DOHH2 (cell line): Measurements from ENCODE around the gene CERCAM.

Experiments
- EZH2phosphoT487 ChIP-seq: fragments of 200-600 bp; sonication (generic); IDR thresholded peaks from 2 replicates; pipeline ENCODE4 v1.6.1; 2017; ENCODE audit warnings: borderline replicate concordance, mild to moderate bottlenecking, antibody characterized with exemption, low read length, moderate library complexity, mixed read lengths
- TF ChIP-seq, protein P1 (sequence below): fragments of 200-600 bp; sonication (generic); IDR thresholded peaks from one replicate; pipeline ENCODE4 v1.5.1; 2014; ENCODE audit warnings: antibody characterized with exemption, mild to moderate bottlenecking, low read depth, low read length; ENCODE audit not compliant: poor library complexity, severe bottlenecking

DNA sequence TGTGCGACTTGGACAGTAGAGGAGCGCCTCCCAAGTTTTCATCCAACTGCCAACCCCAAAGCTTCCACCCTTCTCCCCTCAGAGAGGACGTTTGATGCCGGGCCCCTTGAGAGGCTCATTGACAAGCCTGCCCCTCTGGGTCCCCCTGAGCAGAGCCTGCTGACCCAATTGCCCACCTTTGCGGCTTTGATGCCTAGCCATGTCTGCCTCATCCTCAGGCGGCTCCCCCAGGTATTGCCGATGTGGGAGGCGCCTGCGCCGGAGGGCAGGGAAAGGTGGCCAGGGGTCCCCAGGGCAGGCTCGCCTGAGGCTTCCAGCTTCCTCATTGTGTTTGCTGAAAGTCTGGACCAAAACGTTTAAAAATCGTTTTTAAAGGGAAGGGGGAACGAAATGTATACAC is 36.5 kb downstream of the CERCAM start:
- TF ChIP-seq, protein P1, sequence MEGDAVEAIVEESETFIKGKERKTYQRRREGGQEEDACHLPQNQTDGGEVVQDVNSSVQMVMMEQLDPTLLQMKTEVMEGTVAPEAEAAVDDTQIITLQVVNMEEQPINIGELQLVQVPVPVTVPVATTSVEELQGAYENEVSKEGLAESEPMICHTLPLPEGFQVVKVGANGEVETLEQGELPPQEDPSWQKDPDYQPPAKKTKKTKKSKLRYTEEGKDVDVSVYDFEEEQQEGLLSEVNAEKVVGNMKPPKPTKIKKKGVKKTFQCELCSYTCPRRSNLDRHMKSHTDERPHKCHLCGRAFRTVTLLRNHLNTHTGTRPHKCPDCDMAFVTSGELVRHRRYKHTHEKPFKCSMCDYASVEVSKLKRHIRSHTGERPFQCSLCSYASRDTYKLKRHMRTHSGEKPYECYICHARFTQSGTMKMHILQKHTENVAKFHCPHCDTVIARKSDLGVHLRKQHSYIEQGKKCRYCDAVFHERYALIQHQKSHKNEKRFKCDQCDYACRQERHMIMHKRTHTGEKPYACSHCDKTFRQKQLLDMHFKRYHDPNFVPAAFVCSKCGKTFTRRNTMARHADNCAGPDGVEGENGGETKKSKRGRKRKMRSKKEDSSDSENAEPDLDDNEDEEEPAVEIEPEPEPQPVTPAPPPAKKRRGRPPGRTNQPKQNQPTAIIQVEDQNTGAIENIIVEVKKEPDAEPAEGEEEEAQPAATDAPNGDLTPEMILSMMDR: no peak
- no peak for TF ChIP-seq EZH2phosphoT487
